Measurements from ENCODE around the gene XKR7.

The XKR7 gene

GRCh38 chr20:31990641-31991338, 22.8 kb downstream of the XKR7 start:
- Histone ChIP-seq H3K4me1 (peaks cover 28% of the 10 kb centered on the region), H3K27ac (no peak overlapping the region), H3K9ac (no peak overlapping the region), H3K9me3 (no peaks in the 10 kb centered on the region), H3K4me3 (no peak overlapping the region), H3K27me3 (peaks cover 14% of the 10 kb centered on the region), H4K20me1 (no peaks in the 10 kb centered on the region), H3K36me3 (no peaks in the 10 kb centered on the region), H3K4me2 (no peak overlapping the region)
- no peak for TF ChIP-seq Cebpa-rat (IDR thresholded peaks at IDR 0.05)

- Histone ChIP-seq H3K4me1 (peaks cover 28% of the 10 kb centered on the region), H4K20me1 (no peaks in the 10 kb centered on the region), H3K36me3 (no peaks in the 10 kb centered on the region), H3K9me3 (no peaks in the 10 kb centered on the region), H3K27me3 (peaks cover 14% of the 10 kb centered on the region), H3K4me2 (no peak overlapping the region), H3K9ac (no peak overlapping the region), H3K4me3 (no peak overlapping the region), H3K27ac (no peak overlapping the region)
- no peak for TF ChIP-seq Cebpa-rat (IDR thresholded peaks at IDR 0.05)
These were observed 23.4 kb downstream of the XKR7 start for GRCh38 chr20:31991339-31991705.

- Histone ChIP-seq H3K27me3 (peaks cover 14% of the 10 kb centered on the region), H3K27ac (no peak overlapping the region)
These were observed 24.1 kb downstream of the XKR7 start for GRCh38 chr20:31992086-31992485.

GRCh38 chr20:31996996-31997395, 29.0 kb downstream of the XKR7 start:
- Histone ChIP-seq H3K27ac (no peak overlapping the region), H3K4me3 (no peak overlapping the region), H3K9ac (no peak overlapping the region), H3K4me2 (no peak overlapping the region), H3K4me1 (peaks cover 31% of the 10 kb centered on the region), H3K9me3 (no peaks in the 10 kb centered on the region), H3K36me3 (no peaks in the 10 kb centered on the region), H3K27me3 (peaks cover 14% of the 10 kb centered on the region), H4K20me1 (no peaks in the 10 kb centered on the region)
- TF ChIP-seq Cebpa-rat (IDR thresholded peaks at IDR 0.05), result no peak

More at GRCh38 chr20:31992086-31992485, 24.1 kb downstream of the XKR7 start:
- no peak for TF ChIP-seq Cebpa-rat (IDR thresholded peaks at IDR 0.05)
- no peak overlapping the region for H3K4me2 ChIP-seq
- no peaks in the 10 kb centered on the region for H4K20me1 ChIP-seq
- no peaks in the 10 kb centered on the region for H3K36me3 ChIP-seq
- no peak overlapping the region for H3K9ac ChIP-seq
- no peak overlapping the region for H3K4me3 ChIP-seq
- peaks cover 28% of the 10 kb centered on the region for H3K4me1 ChIP-seq
- H3K9me3 ChIP-seq, result no peaks in the 10 kb centered on the region

- Histone ChIP-seq H4K20me1 (no peaks in the 10 kb centered on the region), H3K4me3 (no peak overlapping the region), H3K4me1 (peaks cover 31% of the 10 kb centered on the region), H3K27me3 (peaks cover 14% of the 10 kb centered on the region), H3K27ac (no peak overlapping the region), H3K4me2 (no peak overlapping the region), H3K9me3 (no peaks in the 10 kb centered on the region), H3K9ac (no peak overlapping the region), H3K36me3 (no peaks in the 10 kb centered on the region)
- no peak for TF ChIP-seq Cebpa-rat (IDR thresholded peaks at IDR 0.05)
These were observed 30.3 kb downstream of the XKR7 start for GRCh38 chr20:31998246-31998645.

GRCh38 chr20:32003325-32003724, 35.4 kb downstream of the XKR7 start:
- Histone ChIP-seq H3K4me2 (no peak overlapping the region), H3K36me3 (no peaks in the 10 kb centered on the region), H3K4me1 (peaks cover 20% of the 10 kb centered on the region), H3K27ac (no peak overlapping the region), H3K9me3 (no peaks in the 10 kb centered on the region), H3K4me3 (no peak overlapping the region), H3K9ac (no peak overlapping the region), H3K27me3 (no peaks in the 10 kb centered on the region), H4K20me1 (no peaks in the 10 kb centered on the region)
- TF ChIP-seq Cebpa-rat (IDR thresholded peaks at IDR 0.05), result no peak

- Histone ChIP-seq H3K9ac (no peak overlapping the region), H3K4me3 (no peak overlapping the region), H3K4me2 (no peak overlapping the region), H3K4me1 (peaks cover 20% of the 10 kb centered on the region), H3K27me3 (no peaks in the 10 kb centered on the region), H3K36me3 (no peaks in the 10 kb centered on the region), H3K27ac (no peak overlapping the region), H3K9me3 (no peaks in the 10 kb centered on the region), H4K20me1 (no peaks in the 10 kb centered on the region)
- TF ChIP-seq Cebpa-rat (IDR thresholded peaks at IDR 0.05), result no peak
These were observed 37.0 kb downstream of the XKR7 start for GRCh38 chr20:32004963-32005362.

GRCh38 chr20:32006053-32006452, 38.1 kb downstream of the XKR7 start:
- no peak overlapping the region for H3K9ac ChIP-seq
- no peak overlapping the region for H3K4me2 ChIP-seq
- H3K27me3 ChIP-seq, result no peaks in the 10 kb centered on the region
- peaks cover 11% of the 10 kb centered on the region for H3K4me1 ChIP-seq
- H3K27ac ChIP-seq, result no peak overlapping the region
- H4K20me1 ChIP-seq, result no peaks in the 10 kb centered on the region
- no peak for TF ChIP-seq Cebpa-rat (IDR thresholded peaks at IDR 0.05)
- no peak overlapping the region for H3K4me3 ChIP-seq
- no peaks in the 10 kb centered on the region for H3K9me3 ChIP-seq
- no peaks in the 10 kb centered on the region for H3K36me3 ChIP-seq

GRCh38 chr20:32006841-32007786, 39.2 kb downstream of the XKR7 start:
- Histone ChIP-seq H3K4me1 (peaks cover 11% of the 10 kb centered on the region), H3K9me3 (no peaks in the 10 kb centered on the region), H3K27me3 (no peaks in the 10 kb centered on the region), H3K9ac (no peak overlapping the region), H3K36me3 (no peaks in the 10 kb centered on the region), H3K27ac (no peak overlapping the region), H3K4me3 (no peak overlapping the region), H3K4me2 (no peak overlapping the region), H4K20me1 (no peaks in the 10 kb centered on the region)
- no peak for TF ChIP-seq Cebpa-rat (IDR thresholded peaks at IDR 0.05)
